Muscle layer of colon (tissue), 2 donors: ENCODE results near the gene SH3RF3.

ENCODE experiments used
- H3K27ac ChIP-seq: one replicate; pipeline ENCODE4 v1.7.0; 2013; ENCODE audit warnings: low read depth, mild to moderate bottlenecking, low read length, moderate library complexity
- H3K27me3 ChIP-seq, 2 donors: one replicate each; pipeline ENCODE4 v1.7.0; 2013; ENCODE audit warnings: low read length in 2 of 2, mild to moderate bottlenecking in 2 of 2; ENCODE audit not compliant: insufficient read depth in 2 of 2, control insufficient read depth in 1 of 2
- H3K36me3 ChIP-seq: one replicate; pipeline ENCODE4 v1.7.0; 2013; ENCODE audit warnings: mild to moderate bottlenecking, low read length; ENCODE audit not compliant: insufficient read depth
- H3K4me1 ChIP-seq: one replicate; pipeline ENCODE4 v1.7.0; 2013; ENCODE audit warnings: mild to moderate bottlenecking, low read length; ENCODE audit not compliant: insufficient read depth
- H3K4me3 ChIP-seq, 2 donors: one replicate each; pipeline ENCODE4 v1.7.0; 2013; ENCODE audit warnings: low read length in 2 of 2, low read depth in 1 of 2, mild to moderate bottlenecking in 1 of 2, moderate library complexity in 1 of 2
- H3K9ac ChIP-seq: one replicate; pipeline ENCODE4 v1.7.0; 2013; ENCODE audit warnings: low read length
- H3K9me3 ChIP-seq: one replicate; pipeline ENCODE4 v1.7.0; 2013; ENCODE audit warnings: mild to moderate bottlenecking, low read length
- donor health status: abdominal sarcoma.
- donor health status: Adenocarcinoma of cecum.

Gene SH3RF3

GRCh38 chr2:109463891-109464290 lies 334.9 kb downstream of the SH3RF3 start:
- H3K36me3 ChIP-seq: no peaks in the 10 kb centered on the region
- no peak overlapping the region for H3K4me3 ChIP-seq
- no peaks in the 10 kb centered on the region for H3K4me1 ChIP-seq
- H3K9ac ChIP-seq: no peak overlapping the region
- H3K27ac ChIP-seq: no peak overlapping the region
- H3K27me3 ChIP-seq: no peaks in the 10 kb centered on the region
- no peaks in the 10 kb centered on the region for H3K9me3 ChIP-seq

DNA sequence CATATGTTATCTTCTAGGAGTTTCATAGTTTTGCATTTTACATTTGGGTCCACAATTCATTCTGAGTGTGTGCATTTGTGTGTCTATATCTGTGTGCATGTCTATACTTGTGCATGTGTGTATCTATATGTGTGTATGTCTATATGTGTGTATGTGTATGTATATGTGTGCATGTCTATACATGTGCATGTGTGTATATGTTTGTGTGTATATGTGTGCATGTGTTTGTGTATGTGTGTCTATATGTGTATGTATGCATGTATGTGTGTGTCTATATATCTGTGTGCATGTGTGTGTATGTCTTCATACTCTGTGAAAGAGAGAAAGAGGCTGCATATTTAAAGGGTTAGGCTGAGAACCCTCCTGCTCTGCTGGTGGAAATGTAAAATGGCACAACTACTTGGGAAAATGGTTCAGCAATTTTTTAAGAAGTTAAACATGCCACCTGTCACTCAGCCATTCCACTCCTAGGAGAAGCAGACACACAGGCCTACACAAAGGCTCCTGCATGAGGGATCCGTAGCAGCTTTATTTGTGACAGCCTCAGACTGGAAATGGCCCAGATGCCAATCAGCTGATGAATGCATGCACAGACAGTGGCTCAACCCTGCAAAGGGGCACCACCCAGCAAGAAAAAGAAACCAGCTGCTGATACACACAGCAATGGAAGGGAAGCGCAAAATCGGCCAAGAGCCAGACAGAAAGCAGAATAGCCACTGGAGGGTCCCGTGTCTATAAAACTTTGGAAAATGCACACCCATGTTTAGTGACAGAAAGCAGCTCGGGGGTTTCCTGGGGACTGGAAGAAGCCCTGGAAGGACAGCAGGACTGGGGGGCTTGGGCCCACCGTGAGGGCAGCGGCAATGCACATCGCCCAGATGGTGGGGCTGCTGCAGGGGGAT lies 337.9 kb downstream of the SH3RF3 start:
- H3K4me1 ChIP-seq: no peaks in the 10 kb centered on the region
- no peaks in the 10 kb centered on the region for H3K27me3 ChIP-seq
- no peak overlapping the region for H3K9ac ChIP-seq
- H3K36me3 ChIP-seq: no peaks in the 10 kb centered on the region
- H3K27ac ChIP-seq: no peak overlapping the region
- H3K4me3 ChIP-seq: no peak overlapping the region
- no peaks in the 10 kb centered on the region for H3K9me3 ChIP-seq

- Histone ChIP-seq H3K4me3 (no peak overlapping the region), H3K9me3 (no peaks in the 10 kb centered on the region), H3K9ac (no peak overlapping the region), H3K27ac (no peak overlapping the region), H3K36me3 (no peaks in the 10 kb centered on the region), H3K4me1 (peaks cover 8% of the 10 kb centered on the region), H3K27me3 (no peaks in the 10 kb centered on the region)
Observed at GRCh38 chr2:109467701-109468100, 338.7 kb downstream of the SH3RF3 start.

GRCh38 chr2:109468893-109469292 lies 339.9 kb downstream of the SH3RF3 start:
- no peaks in the 10 kb centered on the region for H3K9me3 ChIP-seq
- no peak overlapping the region for H3K4me3 ChIP-seq
- H3K4me1 ChIP-seq: peaks cover 13% of the 10 kb centered on the region
- H3K27me3 ChIP-seq: no peaks in the 10 kb centered on the region
- no peak overlapping the region for H3K27ac ChIP-seq
- no peaks in the 10 kb centered on the region for H3K36me3 ChIP-seq
- no peak overlapping the region for H3K9ac ChIP-seq

GRCh38 chr2:109471658-109472057 lies 342.7 kb downstream of the SH3RF3 start:
- Histone ChIP-seq H3K4me1 (peaks cover 13% of the 10 kb centered on the region), H3K36me3 (no peaks in the 10 kb centered on the region), H3K9me3 (no peaks in the 10 kb centered on the region), H3K4me3 (no peak overlapping the region), H3K9ac (no peak overlapping the region), H3K27me3 (no peaks in the 10 kb centered on the region), H3K27ac (no peak overlapping the region)

DNA sequence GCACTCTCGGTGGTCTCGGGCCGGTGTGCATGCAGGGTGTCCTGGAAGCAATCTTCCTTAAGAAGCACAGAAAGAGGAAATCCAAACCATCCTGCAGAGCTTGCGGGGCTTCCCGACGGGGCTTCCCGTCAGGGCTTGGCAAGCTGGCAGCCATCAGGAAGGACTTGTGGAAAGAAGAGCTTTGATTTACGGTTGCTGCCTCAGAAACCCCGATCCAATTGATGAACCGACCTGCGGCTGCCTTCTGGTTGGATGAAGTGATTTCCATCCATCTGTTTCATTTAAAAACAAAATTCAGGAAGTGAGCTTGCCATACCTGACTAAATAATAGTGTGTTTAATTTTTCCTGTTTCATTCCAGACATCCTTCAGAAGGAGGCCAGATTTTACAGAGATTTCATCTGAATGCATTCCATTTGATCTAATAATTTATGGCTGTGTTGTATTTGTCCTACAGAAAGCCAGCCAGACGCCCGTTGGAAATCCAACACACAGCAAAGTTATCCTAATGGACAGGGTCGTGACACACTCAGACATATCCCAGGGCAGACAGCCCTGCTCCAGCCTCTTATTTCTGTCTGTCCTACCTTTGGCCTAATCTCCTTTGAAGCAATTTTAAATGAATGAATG lies 343.4 kb downstream of the SH3RF3 start:
- no peaks in the 10 kb centered on the region for H3K27me3 ChIP-seq
- no peaks in the 10 kb centered on the region for H3K9me3 ChIP-seq
- H3K27ac ChIP-seq: no peak overlapping the region
- no peak overlapping the region for H3K4me3 ChIP-seq
- peaks cover 13% of the 10 kb centered on the region for H3K4me1 ChIP-seq
- H3K36me3 ChIP-seq: no peaks in the 10 kb centered on the region
- no peak overlapping the region for H3K9ac ChIP-seq

DNA sequence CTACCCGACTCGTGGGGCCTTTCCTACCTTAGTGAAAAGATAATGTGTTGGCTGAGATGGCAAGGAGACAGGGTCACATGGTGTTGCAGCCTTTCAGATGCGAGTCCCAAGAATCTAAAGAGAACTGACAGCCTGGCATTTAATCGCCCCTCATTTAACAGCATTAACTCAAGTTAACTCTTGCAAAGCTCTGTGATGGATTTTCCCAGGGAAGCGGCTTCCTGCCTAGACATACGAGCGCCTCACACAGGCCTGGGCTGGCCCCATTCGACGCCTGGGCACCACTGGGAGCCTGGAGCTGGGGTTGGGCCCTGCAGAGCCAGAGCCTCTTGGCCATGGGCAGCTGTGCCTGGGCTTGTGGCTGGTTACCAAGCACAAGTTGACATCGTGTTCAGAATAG lies 344.0 kb downstream of the SH3RF3 start:
- no peak overlapping the region for H3K27ac ChIP-seq
- no peaks in the 10 kb centered on the region for H3K9me3 ChIP-seq
- no peak overlapping the region for H3K4me3 ChIP-seq
- peaks cover 13% of the 10 kb centered on the region for H3K4me1 ChIP-seq
- no peak overlapping the region for H3K9ac ChIP-seq
- H3K36me3 ChIP-seq: no peaks in the 10 kb centered on the region
- H3K27me3 ChIP-seq: no peaks in the 10 kb centered on the region

- Histone ChIP-seq H3K9ac (no peak overlapping the region), H3K9me3 (no peaks in the 10 kb centered on the region), H3K4me1 (peaks cover 13% of the 10 kb centered on the region), H3K27ac (no peak overlapping the region), H3K27me3 (no peaks in the 10 kb centered on the region), H3K36me3 (no peaks in the 10 kb centered on the region), H3K4me3 (no peak overlapping the region)
Observed at GRCh38 chr2:109473616-109474318, 344.8 kb downstream of the SH3RF3 start.

DNA sequence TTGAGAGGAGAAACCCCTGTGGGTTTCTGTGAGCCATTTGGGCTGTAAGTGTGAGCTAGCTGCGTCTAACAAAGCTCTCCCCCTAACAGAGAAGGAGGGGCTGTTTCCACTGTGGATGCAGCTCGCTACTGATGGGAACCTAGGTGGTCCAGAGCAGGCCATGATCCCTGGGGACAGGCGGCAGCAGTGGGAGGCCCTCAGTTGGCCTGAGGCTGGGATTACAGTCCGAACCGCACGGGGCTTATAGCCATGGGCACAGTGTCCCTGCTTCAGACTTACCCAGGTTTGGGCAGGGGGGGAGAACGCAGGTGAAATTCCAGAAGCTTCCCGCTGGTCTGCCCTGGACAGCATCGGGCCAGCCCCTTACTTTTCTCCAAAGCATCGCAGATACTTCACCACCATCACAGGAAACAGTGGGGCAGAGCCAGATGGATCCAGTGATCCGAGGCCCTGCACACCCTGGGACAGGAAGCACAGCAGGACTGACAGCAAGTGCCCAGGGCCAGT lies 345.4 kb downstream of the SH3RF3 start:
- Histone ChIP-seq H3K9me3 (no peaks in the 10 kb centered on the region), H3K4me3 (no peak overlapping the region), H3K27ac (no peak overlapping the region), H3K27me3 (no peaks in the 10 kb centered on the region), H3K36me3 (no peaks in the 10 kb centered on the region), H3K4me1 (peaks cover 13% of the 10 kb centered on the region), H3K9ac (no peak overlapping the region)

DNA sequence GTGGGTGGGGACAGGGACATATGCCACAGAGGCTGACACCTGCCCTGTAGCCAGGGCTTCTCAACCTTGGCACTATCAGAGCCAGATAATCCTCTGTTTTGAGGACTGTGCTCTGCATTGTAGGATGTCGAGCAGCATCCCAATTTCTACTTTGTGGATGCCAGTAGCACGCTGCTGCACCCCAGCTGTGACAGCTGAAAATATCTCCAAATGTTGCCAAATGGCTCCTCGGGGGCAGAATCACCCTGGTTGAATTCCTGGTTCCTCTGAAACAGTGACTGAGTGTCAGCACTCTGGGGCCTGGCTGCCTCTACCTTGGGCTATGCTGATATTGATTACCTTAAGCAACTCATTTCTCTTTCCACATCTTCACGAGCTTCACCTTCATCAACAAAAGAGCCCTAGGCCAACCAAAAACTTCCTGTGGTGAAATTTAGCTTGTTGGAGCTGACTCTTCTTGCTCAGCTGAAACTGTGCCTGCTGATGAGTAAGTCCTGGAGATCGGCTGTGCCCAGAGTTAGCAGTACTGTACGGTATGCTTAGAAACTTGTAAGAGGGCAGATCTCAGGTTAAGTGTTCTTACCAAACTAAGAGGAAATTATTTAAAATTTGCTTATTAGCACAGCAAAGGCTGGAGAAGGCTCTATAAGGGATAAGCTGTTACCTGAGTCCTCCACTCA lies 346.7 kb downstream of the SH3RF3 start:
- Histone ChIP-seq H3K4me1 (peaks cover 13% of the 10 kb centered on the region), H3K27me3 (no peaks in the 10 kb centered on the region), H3K9ac (no peak overlapping the region)

More for the DNA sequence above, 346.7 kb downstream of the SH3RF3 start:
- no peaks in the 10 kb centered on the region for H3K9me3 ChIP-seq
- H3K4me3 ChIP-seq: no peak overlapping the region
- no peaks in the 10 kb centered on the region for H3K36me3 ChIP-seq
- no peak overlapping the region for H3K27ac ChIP-seq
